COR-L47 (cell line): Measurements from ENCODE around the gene SIVA1.
"Not testable (repeated sequence)": the region's sequence is repeated elsewhere in the genome, so short reads cannot be mapped to it uniquely, and the experiment has no call there.

ENCODE experiments used
- DNase-seq: peaks from one replicate; lab custom pipeline; 2025; lab: John Stamatoyannopoulos, UW

Gene SIVA1

DNA sequence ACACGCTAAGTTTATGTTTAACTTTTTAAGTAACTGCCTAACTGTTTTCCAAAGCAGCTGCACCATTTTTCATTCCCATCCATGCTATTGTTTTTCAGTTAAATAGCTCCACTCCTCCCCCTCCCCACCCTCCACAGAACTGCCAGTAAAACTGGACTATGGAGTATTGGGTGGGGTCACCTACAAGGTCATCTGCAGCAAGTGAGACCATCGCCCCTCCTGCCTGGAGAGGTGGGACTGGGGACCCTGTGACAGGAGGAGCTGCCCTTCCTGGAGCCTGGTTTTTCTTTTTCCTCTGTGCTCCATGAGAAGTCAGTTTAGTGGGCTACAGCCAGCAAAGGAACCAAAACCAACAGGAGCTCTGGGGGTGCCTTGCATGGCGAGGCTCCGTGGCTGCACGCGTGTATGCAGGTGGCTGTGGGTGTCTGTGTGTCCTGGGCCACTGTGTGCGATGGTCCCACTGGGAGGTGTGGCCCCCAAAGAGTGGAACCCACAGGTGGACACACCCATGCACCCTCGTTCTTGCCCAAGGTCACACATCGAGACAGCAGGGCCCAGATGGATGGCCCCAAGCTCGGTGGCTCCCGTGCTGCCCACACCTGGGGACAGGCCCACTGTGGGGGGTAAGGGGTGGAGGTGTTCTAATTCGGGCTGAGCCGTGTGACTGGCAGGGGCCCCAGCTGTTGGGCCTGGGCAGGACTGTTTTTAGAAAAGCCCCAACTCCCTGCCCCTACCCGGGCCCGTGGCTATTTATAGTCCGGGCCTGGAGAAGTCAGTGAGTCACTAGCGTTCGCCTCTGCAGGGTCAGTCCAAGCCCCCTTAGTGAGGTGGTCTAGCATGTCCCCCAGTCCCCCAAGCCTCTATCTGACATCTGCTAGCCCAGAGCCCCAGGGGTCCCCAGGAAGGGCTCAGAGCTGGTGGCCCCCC, 31.2 kb upstream of the SIVA1 start:
- DNase-seq, result no peak

DNA sequence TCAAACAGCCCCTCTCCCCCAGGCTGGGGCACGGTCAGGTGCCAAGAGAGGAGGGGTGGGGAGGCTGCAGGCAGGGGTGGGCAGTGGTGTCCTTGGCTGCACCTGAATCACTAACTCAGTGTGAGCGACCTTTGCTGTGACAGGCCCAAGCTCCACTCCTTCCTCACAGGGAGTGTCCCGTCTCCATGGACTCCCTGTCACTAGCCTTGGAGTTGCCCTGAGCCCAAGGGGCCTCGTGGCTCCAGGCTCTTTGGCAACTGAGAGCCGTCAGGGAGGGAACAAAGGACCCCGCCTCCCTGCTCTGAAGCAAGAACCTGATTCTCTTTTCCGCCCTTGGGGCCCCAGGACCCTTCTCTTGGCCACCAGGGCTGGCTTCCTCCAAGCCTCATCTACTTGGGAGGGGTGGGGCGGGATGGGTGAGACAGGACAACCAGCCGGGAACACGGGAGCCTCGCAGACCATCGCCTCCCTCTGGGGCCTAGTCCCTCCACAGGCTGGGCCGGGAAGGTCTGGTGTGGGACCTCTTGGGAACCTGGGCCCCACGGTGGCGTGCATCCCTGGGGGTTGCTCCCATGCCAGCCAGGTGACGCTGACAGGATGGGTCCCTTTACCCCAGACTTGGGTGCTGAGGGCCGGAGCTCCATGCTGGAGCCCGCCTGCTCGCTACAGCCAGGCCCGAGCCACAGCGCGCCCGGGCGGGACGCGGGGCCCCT, 29.9 kb upstream of the SIVA1 start:
- DNase-seq, result no peak

DNA sequence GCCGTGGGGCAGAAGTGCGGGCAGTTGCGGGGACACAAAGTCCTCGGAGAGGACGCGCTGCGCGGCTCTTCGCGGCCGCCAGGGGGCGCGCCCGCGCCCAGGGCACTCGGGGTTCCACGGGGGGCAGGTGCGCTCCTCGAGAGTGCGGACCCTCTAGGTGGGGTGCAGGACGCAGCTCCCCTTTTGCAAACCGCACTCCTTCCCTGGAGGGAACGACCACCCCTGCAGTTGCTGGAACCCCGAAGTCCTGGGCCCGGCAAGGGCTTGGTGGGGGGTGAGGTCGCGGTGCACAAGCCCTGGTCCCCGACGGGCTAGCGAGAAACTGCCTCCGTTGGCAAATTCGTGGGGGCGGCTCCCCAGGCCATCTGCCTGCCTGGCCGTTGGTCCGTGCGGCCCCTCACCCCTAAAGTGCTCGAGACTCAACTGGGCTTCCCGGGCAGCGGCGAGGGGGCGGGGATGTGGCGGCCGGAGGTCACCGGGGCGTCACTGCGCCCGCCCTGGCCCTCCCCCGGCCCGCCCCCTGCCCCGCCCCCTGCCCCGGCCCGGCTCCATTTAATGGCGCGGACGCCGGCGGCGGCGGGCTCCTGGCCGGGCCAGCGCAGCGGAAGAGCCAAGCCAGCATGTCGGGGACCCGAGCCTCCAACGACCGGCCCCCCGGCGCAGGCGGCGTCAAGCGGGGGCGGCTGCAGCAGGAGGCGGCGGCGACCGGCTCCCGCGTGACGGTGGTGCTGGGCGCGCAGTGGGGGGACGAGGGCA, 29.1 kb upstream of the SIVA1 start, which contains the start of gene ADSS1:
Gene ADSS1 (plus strand): TSS at position 579 of the 756 bp plus-strand sequence. CDS start 42 bp downstream, at position 621.
- DNase-seq, result no peak

DNA sequence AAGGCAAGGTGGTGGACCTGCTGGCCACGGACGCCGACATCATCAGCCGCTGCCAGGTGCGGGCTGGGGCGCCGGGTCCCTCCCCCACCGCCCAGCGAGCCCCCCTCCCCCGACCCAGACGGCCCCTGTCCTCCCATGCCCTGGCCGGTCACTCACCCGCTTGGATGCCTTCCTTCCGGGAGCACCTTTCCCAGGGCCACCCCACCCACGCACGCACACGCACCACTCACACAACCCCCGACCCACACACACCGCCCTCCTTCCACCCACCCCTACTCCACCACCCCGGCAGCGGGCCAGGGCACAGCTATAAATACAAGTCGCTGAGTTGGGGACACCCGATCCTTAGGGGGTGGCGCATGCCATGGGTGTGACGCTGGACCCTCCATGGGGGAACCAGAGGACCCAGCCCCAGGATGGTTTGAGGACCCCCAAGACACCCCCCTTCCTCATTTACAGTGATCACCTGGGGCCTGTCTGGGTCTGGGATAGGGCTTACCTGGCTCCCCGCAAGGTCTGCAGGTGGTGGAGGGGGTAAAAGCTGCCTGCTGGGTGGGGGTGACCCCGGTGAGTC, 28.5 kb upstream of the SIVA1 start:
- no peak for DNase-seq

DNA sequence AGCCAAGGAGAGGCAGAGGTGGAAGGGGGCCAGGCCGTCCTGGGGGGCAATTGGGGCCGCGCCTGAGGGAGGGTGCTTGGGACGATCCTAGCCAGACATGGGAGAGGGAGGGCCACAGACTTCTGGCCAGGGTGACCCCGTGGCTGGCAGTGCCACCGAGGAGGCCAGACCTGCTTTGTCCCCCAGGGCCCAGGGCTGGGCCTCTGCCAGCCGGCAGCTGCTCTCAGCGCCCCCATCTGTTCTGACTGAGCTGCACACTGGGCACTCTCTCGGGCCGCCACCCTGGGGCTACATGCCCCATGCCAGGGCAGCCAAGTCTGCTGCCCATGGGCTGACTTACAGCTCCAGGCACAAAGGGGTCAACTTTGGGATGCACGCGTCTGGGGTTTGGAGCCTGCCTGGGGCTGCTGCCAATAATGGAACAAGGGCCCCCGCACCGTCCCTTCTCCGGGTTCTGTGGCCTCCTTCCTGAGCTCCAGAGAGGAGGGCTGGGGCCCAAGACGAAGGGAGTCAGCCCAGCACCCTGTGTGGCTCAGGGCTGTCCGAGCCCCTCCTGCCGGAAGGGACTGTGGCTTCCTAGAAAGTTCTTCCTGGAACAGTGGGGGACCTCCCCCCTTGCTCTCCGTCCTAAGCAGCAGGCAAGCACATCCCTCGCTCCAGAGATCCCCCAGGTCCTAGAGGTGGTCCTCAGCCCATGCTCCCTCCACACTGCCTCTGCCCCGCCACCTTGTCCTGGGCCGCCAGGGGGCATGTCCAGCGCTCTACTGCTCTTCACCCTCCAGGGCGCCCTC, 27.8 kb upstream of the SIVA1 start:
- DNase-seq, result no peak

DNA sequence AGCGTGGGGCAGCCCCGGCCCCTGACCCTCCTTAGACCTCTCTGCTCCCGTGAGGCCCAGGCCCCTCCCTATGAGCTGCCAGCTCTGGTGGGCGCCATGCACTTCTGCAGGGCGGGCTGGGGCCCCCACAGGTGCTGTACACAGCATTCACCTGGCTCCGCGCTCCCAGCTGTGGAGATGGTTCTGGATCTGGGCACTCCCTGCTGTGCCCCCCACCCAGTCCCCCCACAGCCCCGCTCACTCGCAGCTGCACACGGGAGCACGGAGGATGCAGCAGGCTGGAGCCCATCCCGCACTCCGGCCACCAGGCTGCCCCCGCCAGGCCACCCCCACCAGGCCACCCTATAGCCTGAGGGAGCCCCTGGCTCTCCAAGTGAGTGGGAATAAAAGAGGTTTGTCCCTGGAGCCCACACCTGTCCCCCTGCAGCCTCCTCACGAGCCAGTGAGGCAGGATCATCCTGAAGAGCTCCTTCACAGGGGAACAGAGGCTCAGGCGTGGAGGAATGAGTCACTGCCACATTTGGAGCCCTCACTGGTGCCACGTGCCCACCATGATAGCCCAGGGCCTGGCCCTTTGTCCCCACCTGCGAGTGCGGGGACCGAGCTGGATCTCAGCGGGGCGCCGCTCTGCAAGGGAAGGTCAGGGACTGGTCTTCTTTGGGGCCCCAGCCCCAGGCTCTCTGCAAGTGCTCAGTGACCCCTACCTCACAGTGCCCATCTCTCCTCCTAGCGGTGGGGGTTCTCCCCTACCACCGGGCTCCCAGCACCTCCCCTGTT, 27.0 kb upstream of the SIVA1 start:
- DNase-seq, result no peak

DNA sequence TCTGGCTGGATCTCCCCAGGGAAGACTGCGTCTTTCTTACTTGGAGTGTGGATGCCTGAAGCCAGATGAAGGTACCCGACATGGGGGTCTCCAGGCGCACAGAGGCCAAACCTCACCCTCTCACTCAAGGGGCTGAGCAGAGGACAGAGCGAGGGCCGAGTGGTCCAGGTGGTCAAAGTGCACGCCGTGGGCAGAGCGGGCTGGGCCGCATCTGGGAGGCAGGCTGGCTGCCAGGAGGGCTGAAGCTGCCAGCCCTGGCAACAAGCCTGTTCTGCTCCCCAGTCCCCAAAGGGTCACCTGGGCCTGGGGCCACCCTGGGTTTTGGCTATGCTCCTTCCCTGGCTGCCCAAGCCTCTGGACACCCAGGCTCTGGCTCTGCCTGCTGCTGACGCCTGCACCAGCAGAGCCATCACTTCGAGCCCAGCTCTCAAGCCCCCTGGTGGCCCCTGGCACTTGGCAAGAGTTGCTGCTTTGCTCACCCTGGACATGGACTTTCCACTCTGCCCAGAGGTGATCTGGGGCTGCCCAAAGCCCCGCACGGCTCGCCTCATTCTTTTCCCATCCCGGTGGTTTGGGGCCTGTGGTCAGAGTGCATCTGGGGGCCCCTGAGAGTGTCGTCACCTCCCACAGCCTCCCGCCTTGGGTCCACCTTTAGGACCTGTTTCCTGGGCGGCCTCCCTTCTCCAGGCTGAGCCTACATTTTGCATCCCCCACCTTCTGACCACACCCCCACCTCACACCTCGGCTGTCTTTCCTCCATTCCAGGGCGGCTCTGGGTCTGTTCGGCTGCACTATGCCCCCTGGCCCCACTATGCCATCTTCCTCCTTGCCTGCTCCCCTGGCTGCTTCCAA, 26.1 kb upstream of the SIVA1 start:
- no peak for DNase-seq

DNA sequence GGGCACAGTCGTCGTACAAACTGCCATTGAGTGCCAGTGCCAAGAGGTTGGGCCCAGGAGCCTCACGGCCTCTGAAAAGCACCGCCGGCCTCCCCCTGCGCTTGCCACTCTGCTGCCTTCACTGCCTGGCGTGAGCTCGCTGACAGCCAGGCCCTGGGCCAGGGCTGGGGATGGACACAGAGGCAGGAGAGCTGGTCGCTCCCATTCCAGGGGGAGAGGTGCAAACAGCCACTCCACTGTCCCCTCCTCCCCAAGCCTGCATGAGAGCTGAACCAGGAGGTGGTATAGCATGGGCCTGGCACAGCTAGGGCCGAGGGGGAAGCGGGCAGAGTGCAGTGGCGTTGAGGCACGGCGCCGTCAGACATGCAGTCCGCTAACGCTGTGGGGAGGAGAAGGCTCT, 24.3 kb upstream of the SIVA1 start:
- no peak for DNase-seq

DNA sequence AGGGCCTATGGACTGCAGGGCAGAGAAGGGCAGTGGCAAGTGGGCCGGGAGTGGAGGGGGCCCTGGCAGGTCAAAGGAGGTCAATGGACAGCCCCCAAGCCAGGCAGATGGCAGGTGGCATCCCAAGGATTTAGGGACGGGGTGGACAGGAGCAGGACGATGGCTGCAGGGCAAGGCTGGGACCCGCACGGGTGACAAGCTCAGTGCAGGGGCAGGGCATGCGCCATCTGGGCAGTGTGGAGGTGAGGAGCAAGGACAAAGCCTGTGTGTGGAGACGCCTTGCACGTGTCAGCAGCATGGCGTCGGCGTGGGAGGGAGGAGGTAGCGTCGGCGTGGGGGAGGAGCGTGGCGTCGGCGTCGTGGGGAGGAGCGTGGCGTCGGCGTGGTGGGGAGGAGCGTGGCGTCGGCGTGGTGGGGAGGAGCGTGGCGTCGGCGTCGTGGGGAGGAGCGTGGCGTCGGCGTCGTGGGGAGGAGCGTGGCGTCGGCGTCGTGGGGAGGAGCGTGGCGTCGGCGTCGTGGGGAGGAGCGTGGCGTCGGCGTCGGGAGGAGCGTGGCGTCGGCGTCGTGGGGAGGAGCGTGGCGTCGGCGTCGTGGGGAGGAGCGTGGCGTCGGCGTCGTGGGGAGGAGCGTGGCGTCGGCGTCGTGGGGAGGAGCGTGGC, 23.6 kb upstream of the SIVA1 start:
- not testable (repeated sequence) for DNase-seq

DNA sequence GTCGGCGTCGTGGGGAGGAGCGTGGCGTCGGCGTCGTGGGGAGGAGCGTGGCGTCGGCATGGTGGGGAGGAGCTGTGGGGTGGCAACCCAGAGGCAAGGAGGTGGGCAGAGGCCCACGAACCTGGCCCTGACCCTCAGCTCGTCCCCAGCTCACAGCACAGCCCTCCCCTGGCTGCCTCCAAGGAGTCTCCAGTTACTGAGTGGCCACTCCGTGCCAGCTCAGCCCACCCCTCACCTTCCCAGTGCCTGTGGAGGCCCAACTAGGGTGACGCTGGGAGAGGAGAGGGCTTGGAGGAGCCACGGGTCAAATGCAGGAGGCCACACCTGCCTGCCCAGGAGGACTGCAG, 23.1 kb upstream of the SIVA1 start:
- no peak for DNase-seq

DNA sequence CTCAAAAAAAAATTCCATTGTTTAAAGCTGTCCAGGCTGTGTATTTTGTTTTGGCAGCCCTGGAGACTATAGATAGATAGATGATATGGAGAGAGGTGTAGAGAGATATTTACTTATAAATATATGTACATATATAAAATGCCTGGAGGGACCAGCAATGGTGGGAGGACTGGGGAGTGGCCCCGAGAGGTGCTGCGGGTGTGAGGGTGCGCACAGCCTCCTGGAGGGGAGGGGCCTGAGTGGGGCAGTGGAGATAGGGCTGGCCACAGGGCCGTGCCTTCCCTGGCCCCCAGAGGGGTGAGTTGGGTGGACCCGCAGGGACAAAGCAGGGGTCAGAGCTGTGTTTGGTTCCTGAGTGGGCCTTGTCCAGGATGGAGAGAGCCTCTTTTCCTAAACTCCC, 22.5 kb upstream of the SIVA1 start:
- no peak for DNase-seq

DNA sequence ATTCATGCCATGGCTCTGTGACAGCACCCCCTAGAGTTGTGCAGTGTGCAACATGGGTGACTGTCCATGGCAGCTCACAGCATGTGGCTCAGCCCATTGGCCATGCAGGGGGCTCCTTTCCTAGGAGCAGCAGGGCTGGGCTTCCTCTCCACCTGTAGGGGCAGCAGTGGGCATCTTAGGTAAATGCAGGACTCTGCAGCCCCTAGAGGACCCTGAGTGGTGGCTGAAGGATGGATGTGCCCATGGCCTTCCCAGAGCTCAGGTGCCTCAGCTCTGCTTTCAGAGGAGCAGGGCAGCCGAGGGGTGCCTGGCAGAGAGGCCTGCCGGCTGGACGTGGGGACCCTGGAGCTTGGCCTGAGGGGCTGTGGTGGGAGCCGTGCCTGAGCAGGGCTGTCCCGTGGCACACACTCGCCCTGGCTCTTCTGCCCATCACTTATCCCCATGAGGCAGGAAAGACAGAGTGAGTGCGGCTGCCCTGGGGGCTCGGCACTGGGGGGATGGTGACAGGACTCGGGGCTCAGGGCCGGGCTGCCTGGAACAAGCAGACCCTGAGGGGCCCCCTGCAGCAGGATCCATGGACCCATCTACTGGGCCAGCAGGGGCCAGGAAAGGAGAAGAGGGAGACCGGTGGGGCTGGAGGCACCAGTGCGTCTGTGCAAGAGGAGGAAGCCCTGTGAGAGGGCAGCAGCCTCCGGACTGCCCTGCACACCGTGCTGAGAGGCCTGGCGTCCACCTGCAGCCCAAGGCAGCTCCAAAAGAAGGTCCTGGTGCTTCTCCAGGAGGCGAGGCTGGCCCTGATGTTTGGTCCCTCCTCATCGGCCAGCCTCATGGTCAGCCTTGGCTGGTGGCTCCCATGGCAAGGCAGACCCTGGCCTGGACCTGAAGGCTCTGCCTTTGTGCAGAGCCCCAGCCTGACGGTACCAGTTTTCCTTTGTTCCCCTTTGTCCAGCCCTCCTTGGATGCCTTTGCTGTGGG, 21.3 kb upstream of the SIVA1 start:
- peak; percentile 61 for DNase-seq

DNA sequence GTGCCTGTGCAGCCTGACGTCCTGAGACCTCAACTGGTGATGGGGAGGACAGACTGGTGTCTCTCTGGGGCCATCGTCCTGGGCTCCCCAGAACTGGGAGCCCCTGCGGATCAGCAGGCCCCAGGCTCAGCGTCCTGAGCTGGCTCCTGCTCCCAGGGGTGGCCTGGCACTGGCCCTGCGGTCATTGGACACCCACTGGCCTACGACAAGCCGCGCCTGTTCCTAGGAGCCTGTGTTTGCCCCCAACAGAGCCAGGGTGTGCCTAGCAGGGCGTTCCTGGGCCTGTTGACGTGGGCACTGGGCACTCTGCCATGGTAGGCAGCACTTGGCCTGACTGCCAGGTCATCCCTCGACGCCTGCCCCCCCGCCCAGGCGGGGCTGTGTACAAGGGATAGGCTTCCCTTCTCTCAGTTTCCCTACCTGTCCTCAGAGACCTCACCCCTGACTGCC, 20.6 kb upstream of the SIVA1 start:
- DNase-seq, result peak; percentile 42

DNA sequence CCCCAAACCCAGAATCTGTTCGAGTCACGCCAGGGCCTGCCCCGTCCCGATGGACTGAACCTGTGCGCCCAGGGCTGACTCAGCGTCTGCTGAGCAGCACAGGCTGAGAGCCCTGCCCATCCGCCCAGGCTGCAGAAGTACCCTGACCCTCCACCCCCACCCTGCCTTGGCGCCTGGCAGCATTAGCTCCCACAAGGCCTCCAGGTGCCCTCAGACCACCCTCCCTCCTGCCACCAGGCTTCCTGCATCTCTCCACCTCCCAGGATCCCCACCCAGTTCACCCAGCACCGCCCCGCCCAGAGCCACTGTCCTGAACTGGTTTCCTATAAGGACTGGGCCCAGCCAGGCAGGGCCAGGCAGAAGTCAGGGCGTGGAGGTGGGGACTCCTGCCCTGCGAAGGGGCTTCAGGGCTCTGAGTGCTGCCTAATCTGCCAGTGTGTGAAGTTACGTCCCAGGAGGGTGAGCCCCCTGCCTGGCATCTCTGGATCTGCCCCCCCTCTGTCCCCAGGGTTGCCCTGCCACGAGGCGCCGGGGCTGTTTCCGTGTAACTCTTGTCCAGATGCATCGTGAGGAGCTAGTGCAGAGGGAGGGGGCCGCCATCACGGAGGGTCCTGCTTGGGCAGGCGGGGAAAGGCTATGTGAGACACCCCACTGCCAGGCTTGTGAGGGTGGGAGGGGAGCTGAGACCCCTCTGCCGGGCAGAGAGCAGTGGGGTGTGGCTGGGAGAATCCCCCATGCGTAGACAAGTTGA, 19.8 kb upstream of the SIVA1 start:
- no peak for DNase-seq

DNA sequence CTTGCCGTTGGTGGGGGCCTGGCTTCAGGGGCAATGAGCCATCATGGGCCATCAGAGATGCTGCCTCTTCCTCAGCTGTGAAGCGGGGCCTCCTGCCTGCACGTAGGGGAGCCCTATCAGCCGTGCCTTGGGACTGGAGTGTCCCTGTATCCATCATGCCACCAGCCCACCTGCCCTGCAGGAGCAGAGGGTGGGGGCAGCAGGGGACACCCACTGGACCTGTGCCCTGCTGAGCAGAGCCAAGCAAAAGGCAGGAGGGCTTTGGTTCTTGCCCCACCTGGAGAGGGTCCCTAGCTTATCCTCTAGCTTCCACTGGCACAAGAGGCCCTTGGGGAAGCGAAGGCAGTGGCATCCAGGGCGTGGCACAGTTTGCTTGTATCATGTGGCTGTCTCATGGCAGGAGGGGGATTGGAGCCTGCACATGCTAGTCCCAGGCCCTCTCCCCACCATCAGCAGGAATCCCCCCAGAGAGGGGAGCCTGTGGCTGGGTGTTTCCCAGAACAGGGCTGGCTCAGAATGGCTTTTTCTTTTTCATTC, 18.8 kb upstream of the SIVA1 start:
- no peak for DNase-seq

DNA sequence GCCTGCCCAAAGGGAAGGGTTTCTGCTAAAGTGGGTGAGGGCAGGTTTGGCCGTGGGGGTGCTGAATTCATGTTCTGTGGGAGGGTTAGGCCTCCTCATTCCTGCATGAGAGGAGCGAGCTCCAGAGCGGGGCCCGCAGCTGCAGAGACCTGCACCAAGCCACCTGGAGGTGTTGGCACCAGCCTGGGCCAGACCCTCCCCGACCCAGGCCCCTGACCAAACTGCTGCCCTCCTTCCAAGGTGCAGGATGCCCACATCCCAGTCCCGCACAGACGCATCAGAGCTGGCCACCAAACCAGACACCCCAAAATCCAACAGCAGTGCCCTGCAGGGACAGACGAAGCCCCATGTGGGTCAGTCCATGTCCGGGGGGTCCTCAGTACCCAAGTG, 18.4 kb upstream of the SIVA1 start:
- no peak for DNase-seq
